Heart left ventricle (tissue), 16 donors: ENCODE data around the gene TOP2B. TPM values are rescaled to one million over a fixed set of nuclear protein-coding genes. Genes with fewer than 3 reads are reported as not detected.

Experiments
- ATAC-seq, 4 donors: fragments of 200-7000 bp; cut with Tn5 transposase; one replicate each; pipeline ENCODE4 v1.9.1; 2020 to 2022; ENCODE audit warnings: moderate library complexity in 4 of 4, mild to moderate bottlenecking in 3 of 4, moderate number of reproducible peaks in 1 of 4
- DNase-seq, 5 donors: peaks; one replicate each; pipeline ENCODE4 v3.0.0-alpha.2; 2020
- H3K27ac ChIP-seq, 12 donors: fragments of 200-600 bp; sonication (generic) in 4 of 12; one replicate each; pipeline versions ENCODE4 v1.5.0 to v1.8.0; 2016 to 2022; ENCODE audit warnings: mild to moderate bottlenecking in 2 of 12
- H3K27me3 ChIP-seq, 9 donors: fragments of 200-600 bp; sonication (generic) in 2 of 9; one replicate each; pipeline versions ENCODE4 v1.5.1 to v1.8.0; 2016 to 2022; ENCODE audit warnings: mild to moderate bottlenecking in 3 of 9
- H3K36me3 ChIP-seq, 9 donors: fragments of 200-600 bp; sonication (generic) in 2 of 9; one replicate each; pipeline versions ENCODE4 v1.5.0 to v1.8.0; 2018 to 2022; ENCODE audit warnings: mild to moderate bottlenecking in 2 of 9
- H3K4me1 ChIP-seq, 12 donors: fragments of 200-600 bp; sonication (generic) in 4 of 12; one replicate each; pipeline versions ENCODE4 v1.5.0 to v1.8.0; 2016 to 2022; ENCODE audit warnings: mild to moderate bottlenecking in 3 of 12
- H3K4me3 ChIP-seq, 12 donors: fragments of 200-600 bp; sonication (generic) in 4 of 12; one replicate each; pipeline versions ENCODE4 v1.5.0 to v1.8.0; 2017 to 2022; ENCODE audit warnings: mild to moderate bottlenecking in 9 of 12, moderate library complexity in 4 of 12
- H3K9me3 ChIP-seq, 12 donors: fragments of 200-600 bp; sonication (generic) in 4 of 12; one replicate each; pipeline versions ENCODE4 v1.5.0 to v1.8.0; 2016 to 2022; ENCODE audit warnings: mild to moderate bottlenecking in 1 of 12
- POLR2A ChIP-seq, 2 donors: fragments of 450-650 bp; IDR thresholded peaks; one replicate each; pipeline ENCODE4 v1.6.1; 2017; ENCODE audit warnings: antibody characterized with exemption in 2 of 2, mild to moderate bottlenecking in 2 of 2, moderate library complexity in 2 of 2
- WGBS, 4 donors: extraction: QIAGEN DNeasy Blood & Tissue Kit in 2 of 4; methylation state at CpG; one replicate each; pipeline versions ENCODE4 v1.1.5 to v1.1.7; 2013 to 2018; 5-methylcytosine and 5-hydroxymethylcytosine counted together
- intact Hi-C, 10 donors: fragments of 100-400 bp; cut with DNase I; formaldehyde crosslinking; loops; one replicate each; pipeline versions ENCODE4 v1.11.1 to v1.14.2; 2022
- polyA plus RNA-seq, 2 donors: library from polyadenylated mRNA; stranded (reverse); fragments of 200-250 nt; gene quantifications; one replicate each; pipeline ENCODE4 v1.2.3, GENCODE V29; 2013
- total RNA-seq, 9 donors: library from RNA; depleted of rRNA in 2 of 9; stranded (reverse); fragments of >200 nt in 2 of 9; fragmentation: NEBNext Ultra II Directional in 3 of 9; extraction: Animal tissue kit (Norgen Biotek cat#: 25700) in 3 of 9; gene quantifications; one replicate each; pipeline versions ENCODE4 v1.1.0 to v1.2.4, GENCODE V29; 2016 to 2023
- TF ChIP-seq, protein P1 (sequence below), 12 donors: fragments of 200-600 bp; sonication (generic) in 4 of 12; IDR thresholded peaks; one replicate each; pipeline versions ENCODE4 v1.5.0 to v1.8.0; 2018 to 2022; ENCODE audit warnings: antibody characterized with exemption in 12 of 12, mild to moderate bottlenecking in 5 of 12
- donor health status: ischemic (EF 13 %, LVEDD 7.1; RV severe dilation, severe dysfunction).
- donor health status: healthy with polysubstance abuse.
- donor health status: DM: no; HTN: yes; CAD: no.
- donor health status: DM: no; HTN: no; CAD: no.
- donor health status: ischemic (EF 25% LVEDD 6.9; RV normal size, moderate dysfunction).
- donor health status: ischemic (EF 25% LVEDD 5.7; RV mildly dilated, moderate dysfunction).
- donor health status: healthy.
- donor health status: DM: yes; HTN: yes; CAD: no.
- donor health status: ischemic (EF 35%, LVEDD 5.7; RV mildly dilated, moderate dysfunction).
- donor health status: nonischemic (EF 11% LVEDD 7.7; RV severe dilation, severe dysfunction).
- donor health status: DM: yes; HTN: yes; CAD: no.
- donor health status: PGD.
- donor health status: ischemic (EF 29% LVEDD 5.4; RV normal size, mild dysfunction).
- donor health status: nonischemic (EF 23%, LVEDD 6.1; RV moderate dilation, normal function).

Gene TOP2B
- total and polyA plus RNA-seq, 11 donors = 33.1 to 124 (median 91.0) TPM

DNA sequence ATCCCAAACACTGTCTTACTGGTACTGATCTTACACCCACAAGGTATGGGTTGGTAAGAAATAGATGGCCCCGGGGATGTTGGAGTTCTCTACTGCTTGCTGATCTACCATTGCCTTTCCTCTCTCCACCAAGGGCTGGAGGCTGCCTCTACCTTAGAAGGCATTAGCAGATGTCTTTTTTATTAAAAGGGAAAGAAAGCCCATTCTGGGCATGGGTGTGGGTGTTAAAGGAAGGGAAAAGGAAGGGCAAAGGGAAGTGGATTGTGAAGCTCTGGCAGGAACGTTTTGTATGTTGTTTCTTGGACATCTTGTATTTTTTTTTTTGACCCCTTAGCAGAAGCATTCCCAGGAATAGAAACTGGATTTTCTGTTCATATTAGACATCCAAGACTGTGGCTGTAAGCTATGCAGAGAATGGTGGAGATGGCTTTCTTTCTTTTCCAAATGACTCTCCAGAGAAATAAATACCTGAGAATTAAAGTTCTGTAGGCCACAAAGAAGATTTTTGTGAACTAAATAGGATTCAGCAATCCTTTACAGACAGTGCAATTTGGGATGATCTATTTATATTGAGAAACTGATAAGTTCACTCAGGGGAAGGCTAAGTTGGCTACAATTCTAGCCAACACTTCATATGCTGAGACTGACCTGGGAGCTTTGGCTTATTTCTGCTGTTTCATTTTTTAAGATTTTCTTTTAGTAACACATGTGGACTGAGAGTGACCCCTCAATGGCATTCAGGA lies 108.8 kb downstream of the TOP2B start:
- TF ChIP-seq, protein P1, sequence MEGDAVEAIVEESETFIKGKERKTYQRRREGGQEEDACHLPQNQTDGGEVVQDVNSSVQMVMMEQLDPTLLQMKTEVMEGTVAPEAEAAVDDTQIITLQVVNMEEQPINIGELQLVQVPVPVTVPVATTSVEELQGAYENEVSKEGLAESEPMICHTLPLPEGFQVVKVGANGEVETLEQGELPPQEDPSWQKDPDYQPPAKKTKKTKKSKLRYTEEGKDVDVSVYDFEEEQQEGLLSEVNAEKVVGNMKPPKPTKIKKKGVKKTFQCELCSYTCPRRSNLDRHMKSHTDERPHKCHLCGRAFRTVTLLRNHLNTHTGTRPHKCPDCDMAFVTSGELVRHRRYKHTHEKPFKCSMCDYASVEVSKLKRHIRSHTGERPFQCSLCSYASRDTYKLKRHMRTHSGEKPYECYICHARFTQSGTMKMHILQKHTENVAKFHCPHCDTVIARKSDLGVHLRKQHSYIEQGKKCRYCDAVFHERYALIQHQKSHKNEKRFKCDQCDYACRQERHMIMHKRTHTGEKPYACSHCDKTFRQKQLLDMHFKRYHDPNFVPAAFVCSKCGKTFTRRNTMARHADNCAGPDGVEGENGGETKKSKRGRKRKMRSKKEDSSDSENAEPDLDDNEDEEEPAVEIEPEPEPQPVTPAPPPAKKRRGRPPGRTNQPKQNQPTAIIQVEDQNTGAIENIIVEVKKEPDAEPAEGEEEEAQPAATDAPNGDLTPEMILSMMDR (IDR thresholded peaks at IDR 0.05) = no peak
- no peak for TF ChIP-seq POLR2A (IDR thresholded peaks at IDR 0.05)
- peaks cover 0 to 2% (median 0%) of the 10 kb centered on the region in 12 donors for H3K9me3 ChIP-seq
- intact Hi-C loops = no loop called here
- no peak overlapping the region for H3K4me3 ChIP-seq
- H3K36me3 ChIP-seq = no peaks in the 10 kb centered on the region
- H3K27me3 ChIP-seq = no peaks in the 10 kb centered on the region
- 22 to 37% (median 31%) methylated on average over 2 of the region's 2 CpGs for WGBS, 4 donors
- H3K4me1 ChIP-seq = peaks cover 3 to 52% (median 33%) of the 10 kb centered on the region in 12 donors
- peak; percentile 13 to 45 (median 32) for ATAC-seq
- H3K27ac ChIP-seq = peak overlapping the region; percentile 6 to 63 (median 36)
- no peak for DNase-seq

DNA sequence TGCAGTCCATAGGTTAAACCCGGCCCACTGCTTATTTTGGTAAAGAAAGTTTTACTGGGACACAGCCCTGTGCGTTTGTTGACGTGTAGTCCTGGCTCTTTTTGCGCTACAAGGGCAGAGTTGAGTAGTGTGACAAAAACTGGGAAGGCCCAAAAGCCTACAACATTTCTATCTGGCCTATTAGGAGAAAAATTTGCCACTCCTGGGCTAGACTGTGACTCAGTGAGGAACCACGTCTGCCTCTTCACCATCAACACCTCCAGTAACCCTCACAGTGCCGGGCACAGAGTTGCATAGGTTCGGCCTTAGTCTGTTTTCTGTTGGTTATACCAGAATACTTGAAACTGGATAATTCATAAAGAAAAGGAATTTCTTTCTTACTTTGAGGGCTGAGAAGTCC lies 110.3 kb downstream of the TOP2B start:
- H3K4me1 ChIP-seq = peaks cover 3 to 52% (median 33%) of the 10 kb centered on the region in 12 donors
- H3K4me3 ChIP-seq = no peak overlapping the region
- no peaks in the 10 kb centered on the region for H3K27me3 ChIP-seq
- DNase-seq (no peak), ATAC-seq (no peak)
- TF ChIP-seq, protein P1 (IDR thresholded peaks at IDR 0.05) = no peak
- no peak for TF ChIP-seq POLR2A (IDR thresholded peaks at IDR 0.05)
- no peaks in the 10 kb centered on the region for H3K36me3 ChIP-seq
- intact Hi-C loops = no loop called here
- WGBS, 4 donors = 86 to 91% (median 89%) methylated on average over 7 of the region's 7 CpGs
- H3K27ac ChIP-seq = peak overlapping the region in 1 of 12 donors; percentile 15
- H3K9me3 ChIP-seq = peaks cover 0 to 8% (median 0%) of the 10 kb centered on the region in 12 donors

DNA sequence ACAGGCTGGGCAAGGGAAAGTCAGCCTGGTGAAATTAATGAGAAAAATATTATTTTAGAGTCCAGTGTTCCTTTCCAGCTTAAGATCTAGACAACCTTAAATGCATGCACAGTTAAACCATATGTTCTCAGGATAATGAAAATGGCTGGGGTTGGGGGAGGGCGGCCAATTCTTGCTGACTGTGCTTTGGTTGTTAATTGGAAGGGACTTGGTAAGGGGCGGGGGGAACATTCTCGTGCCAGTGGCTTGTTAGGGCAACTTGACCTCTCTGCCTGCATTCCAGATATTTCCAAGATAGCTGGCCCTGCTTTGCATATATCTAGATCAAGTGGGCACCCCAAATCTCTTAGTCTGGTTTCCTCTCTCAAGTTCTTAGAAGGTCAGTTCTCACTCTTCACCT lies 112.5 kb downstream of the TOP2B start:
- Histone ChIP-seq H3K4me3 (no peak overlapping the region), H3K36me3 (no peaks in the 10 kb centered on the region), H3K27ac (no peak overlapping the region), H3K9me3 (peaks cover 0 to 8% (median 0%) of the 10 kb centered on the region in 12 donors), H3K27me3 (no peaks in the 10 kb centered on the region), H3K4me1 (peaks cover 3 to 45% (median 22%) of the 10 kb centered on the region in 12 donors)
- no peak for TF ChIP-seq POLR2A (IDR thresholded peaks at IDR 0.05)
- TF ChIP-seq, protein P1 (IDR thresholded peaks at IDR 0.05) = no peak
- no peak for DNase-seq
- 88 to 93% (median 91%) methylated on average over 3 of the region's 3 CpGs for WGBS, 4 donors
- intact Hi-C loops = no loop called here
- no peak for ATAC-seq

DNA sequence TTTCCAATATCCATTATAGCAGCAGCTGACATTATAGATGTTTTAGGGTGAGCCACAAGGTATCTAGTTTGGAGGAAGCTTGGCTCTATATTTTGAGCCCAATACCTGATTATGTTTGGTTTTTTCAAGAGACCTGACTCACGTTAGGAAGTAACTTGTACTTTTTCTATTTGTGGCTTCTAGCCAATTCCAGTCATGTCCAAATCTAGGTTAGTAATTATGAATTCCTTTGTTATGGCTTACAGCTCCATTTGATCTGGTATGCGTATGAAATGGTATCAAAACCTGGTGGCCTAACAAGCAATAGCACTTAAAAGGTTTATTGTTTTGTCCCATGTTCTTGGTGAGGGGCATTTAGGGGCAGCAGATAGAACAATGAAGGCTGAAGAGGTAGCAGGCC lies 115.9 kb downstream of the TOP2B start:
- 46 to 60% (median 51%) methylated on average over 2 of the region's 2 CpGs for WGBS, 4 donors
- Histone ChIP-seq H3K27ac (no peak overlapping the region), H3K36me3 (no peaks in the 10 kb centered on the region), H3K9me3 (peaks cover 0 to 8% (median 0%) of the 10 kb centered on the region in 12 donors), H3K27me3 (no peaks in the 10 kb centered on the region), H3K4me3 (no peak overlapping the region), H3K4me1 (peaks cover 0 to 22% (median 4%) of the 10 kb centered on the region in 12 donors)
- intact Hi-C loops = no loop called here
- TF ChIP-seq POLR2A (IDR thresholded peaks at IDR 0.05) = no peak
- TF ChIP-seq, protein P1 (IDR thresholded peaks at IDR 0.05) = peak in 1 of 12 donors; percentile 18
- ATAC-seq (peak in 1 of 4 donors; percentile 18), DNase-seq (no peak)
